IMR-90 (cell line): ENCODE data around the gene CTR9.

Source experiments
- BHLHE40 ChIP-seq: fragments of 150-350 bp; IDR thresholded peaks from 2 replicates; pipeline ENCODE4 v1.6.1; 2016; ENCODE audit warnings: mild to moderate bottlenecking, low read depth, low read length
- CEBPB ChIP-seq: IDR thresholded peaks from 2 replicates; pipeline ENCODE4 v1.6.1; 2012; ENCODE audit warnings: low read depth, low read length, improper control_type of control experiment
- CTCF ChIP-seq: conservative IDR thresholded peaks from 2 replicates; pipeline ENCODE4 v1.5.1; 2012; ENCODE audit warnings: mild to moderate bottlenecking, low read depth, low read length, improper control_type of control experiment
- FOS ChIP-seq: fragments of 150-350 bp; IDR thresholded peaks from 2 replicates; pipeline ENCODE4 v1.6.1; 2016; ENCODE audit warnings: low read depth, low read length
- MXI1 ChIP-seq: IDR thresholded peaks from 2 replicates; pipeline ENCODE4 v1.6.1; 2012; ENCODE audit warnings: low read depth, mild to moderate bottlenecking, low read length, moderate library complexity, borderline replicate concordance
- POLR2A ChIP-seq: IDR thresholded peaks from 2 replicates; pipeline ENCODE4 v1.6.1; 2012; ENCODE audit warnings: mild to moderate bottlenecking, low read depth, low read length
- RAD21 ChIP-seq: IDR thresholded peaks from 2 replicates; pipeline ENCODE4 v1.6.1; 2012; ENCODE audit warnings: low read length, improper control_type of control experiment
- RCOR1 ChIP-seq: IDR thresholded peaks from 2 replicates; pipeline ENCODE4 v1.6.1; 2012; ENCODE audit warnings: mild to moderate bottlenecking, low read length, improper control_type of control experiment; ENCODE audit not compliant: insufficient replicate concordance
- USF2 ChIP-seq: fragments of 150-350 bp; IDR thresholded peaks from 2 replicates; pipeline ENCODE4 v1.6.1; 2017; ENCODE audit warnings: mild to moderate bottlenecking, antibody characterized with exemption, low read length, low read depth

DNA sequence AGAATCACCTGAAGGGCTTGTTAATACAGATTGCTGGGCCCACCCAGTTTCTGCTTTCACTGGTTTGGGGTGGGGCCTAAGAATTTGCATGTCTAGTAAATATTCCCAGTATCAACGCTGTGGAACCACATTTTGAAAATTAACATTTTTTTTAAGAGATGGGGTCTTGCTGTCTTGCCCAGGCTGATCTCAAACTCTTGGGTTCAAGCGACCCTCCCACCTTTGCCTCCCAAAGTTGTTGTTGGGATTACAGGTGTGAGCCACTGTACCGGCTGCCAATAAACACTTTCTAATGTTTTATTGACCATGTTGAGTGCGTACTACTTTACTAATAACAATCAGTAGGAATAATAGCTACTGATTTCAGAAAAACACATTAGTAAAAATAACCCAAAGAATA lies 55.2 kb downstream of the CTR9 start:
- TF ChIP-seq CTCF (no peak), POLR2A (no peak), BHLHE40 (no peak), CEBPB (no peak), RAD21 (no peak), MXI1 (no peak), USF2 (no peak), FOS (no peak), RCOR1 (no peak)
